GM19043 (cell line): Measurements from ENCODE around the gene RHD.
"Not testable (repeated sequence)": the region's sequence is repeated elsewhere in the genome, so short reads cannot be mapped to it uniquely, and the experiment has no call there.

Source experiments
- ATAC-seq: cut with Tn5 transposase; IDR thresholded peaks from one replicate; pipeline ENCODE4 v1.9.1; 2021; ENCODE audit warnings: low read depth; ENCODE audit not compliant: unreplicated experiment

Gene RHD

DNA sequence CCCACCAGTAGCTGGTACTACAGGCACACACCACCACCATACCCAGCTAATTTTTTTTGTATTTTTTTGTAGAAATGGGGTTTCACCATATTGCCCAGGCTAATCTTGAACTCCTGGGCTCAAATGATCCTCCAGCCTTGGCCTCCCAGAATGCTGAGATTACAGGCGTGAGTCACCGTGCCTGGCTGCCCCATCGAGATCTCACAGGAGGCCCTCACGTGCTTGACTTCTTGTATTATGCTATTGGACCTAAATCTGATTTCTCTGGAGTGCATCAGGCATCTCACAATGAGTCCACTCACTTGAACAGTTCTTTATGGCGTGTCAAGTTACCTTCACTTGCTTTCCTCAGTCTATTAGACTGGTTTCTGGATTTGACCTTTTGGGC, 15.7 kb upstream of the RHD start:
- no peak for ATAC-seq

- no peak for ATAC-seq
Measured at GRCh38 chr1:25257196-25257595, 15.1 kb upstream of the RHD start.

DNA sequence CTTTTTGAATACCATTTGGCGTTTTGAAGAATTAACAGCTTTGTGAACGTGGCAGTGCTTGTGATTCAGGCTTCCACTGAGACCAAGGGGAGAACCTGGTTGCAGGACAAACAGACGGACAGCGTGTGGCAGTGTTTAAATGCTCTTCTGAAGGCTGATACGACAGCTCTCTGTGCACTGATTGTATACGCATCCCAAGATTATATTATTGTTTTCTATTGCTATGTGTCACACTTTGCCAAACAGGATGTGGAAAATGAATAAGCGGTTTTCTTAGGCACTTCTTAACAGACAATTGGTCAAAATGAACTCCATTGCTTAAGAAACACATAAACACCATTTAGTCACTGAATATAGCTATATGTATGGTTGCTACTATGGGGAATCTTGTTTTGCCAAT, 12.5 kb upstream of the RHD start:
- ATAC-seq = not testable (repeated sequence)

- ATAC-seq = not testable (repeated sequence)
Measured at GRCh38 chr1:25260336-25260735, 12.0 kb upstream of the RHD start.

DNA sequence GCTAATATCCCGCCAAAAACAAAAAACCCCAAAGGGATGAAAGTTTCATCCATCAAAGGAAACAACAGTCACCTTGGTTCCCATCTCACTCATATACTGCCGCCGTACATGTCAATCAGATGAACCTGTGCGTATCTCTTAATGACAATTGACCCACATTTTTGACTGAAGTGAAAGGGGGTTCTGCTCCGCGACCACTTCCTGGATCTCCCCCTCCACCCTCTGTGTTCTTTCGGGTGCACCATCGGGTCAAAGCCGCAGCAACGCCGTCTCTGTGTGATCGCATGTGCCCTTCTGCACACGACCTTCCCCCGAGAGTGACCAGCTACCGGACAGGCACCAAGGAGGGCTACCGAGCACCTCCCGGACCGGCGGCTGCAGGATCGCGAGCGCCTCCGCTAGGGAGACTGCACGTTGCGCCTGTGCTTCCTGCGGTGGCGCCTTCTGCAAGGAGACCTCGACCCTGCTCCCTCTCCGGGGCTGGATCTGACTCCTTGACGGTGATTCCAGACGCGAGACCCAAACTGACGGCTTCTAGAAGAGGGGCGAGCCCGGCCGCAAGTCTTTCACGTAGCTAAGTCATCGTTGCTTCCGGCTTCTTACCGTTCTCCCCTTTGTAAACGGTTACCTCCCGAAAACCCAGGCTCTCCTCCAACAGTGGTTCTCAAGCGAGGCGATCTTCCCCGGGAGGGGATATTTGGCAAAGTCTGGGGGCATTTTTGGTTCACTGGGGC, 5.6 kb upstream of the RHD start:
- not testable (repeated sequence) for ATAC-seq

DNA sequence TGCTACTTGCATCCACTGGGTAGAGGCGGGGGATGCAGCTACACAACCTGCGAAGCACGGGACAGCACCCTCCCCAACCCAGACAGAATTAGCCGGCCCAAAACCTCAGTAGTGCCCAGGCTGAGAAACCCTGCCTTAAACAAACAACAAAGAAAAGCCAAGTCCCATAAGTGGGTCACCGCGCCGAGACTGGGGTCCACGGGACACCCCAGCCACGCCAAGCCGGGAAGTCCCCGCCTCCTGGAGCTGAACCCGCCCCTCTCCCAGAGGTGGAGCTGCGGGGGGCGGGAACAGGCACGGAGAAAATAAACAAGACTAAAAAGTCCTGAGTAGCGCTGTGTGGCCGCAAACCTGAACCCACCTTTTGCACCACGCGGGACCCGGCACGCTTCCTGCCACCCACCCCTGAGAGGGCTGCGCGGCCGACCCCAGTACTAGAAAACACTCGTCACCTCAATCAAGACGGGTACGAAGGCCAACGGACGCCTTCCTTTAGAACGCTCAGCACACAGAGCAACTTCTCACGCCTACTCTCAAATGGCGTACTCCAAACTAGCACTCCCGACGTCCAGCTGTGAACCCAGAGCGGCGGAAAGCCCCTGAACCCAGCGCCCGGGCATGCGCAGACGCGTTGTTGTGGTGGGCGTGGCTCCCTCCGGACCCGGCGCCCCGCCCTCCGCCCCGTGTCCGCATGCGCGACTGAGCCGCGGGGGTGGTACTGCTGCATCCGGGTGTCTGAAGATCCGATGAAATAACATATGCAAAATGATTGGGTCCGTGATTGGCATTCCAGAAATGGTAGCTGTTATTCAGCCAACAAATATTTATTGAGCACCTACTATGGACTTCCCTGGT, 4.8 kb upstream of the RHD start:
- ATAC-seq = peak; percentile 64

DNA sequence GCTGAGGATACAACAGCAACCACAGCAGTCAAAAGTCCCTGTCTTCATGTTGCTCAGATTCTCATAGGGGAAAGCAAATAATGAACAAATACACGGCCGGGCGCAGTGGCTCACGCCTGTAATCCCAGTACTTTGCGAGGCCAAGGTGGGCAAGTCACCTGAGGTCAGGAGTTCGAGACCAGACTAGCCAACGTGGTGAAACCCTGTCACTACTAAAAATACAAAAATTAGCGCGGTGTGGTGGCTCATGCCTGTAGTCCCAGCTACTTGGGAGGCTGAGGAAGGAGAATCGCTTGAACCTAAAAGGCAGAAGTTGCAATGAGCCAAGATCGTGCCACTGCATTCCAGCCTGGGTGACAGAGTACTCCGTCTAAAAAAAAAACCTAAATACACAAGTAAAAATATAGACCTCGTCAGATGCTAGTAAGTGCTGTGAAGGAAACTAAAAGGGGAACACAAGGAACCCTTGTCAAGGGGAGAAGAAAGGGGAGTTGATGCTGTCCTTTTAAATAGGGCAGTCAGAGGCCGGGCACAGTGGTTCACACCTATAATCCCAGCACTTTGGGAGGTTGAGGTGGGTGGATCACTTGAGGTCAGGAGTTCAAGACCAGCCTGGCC, 4.1 kb upstream of the RHD start:
- not testable (repeated sequence) for ATAC-seq

DNA sequence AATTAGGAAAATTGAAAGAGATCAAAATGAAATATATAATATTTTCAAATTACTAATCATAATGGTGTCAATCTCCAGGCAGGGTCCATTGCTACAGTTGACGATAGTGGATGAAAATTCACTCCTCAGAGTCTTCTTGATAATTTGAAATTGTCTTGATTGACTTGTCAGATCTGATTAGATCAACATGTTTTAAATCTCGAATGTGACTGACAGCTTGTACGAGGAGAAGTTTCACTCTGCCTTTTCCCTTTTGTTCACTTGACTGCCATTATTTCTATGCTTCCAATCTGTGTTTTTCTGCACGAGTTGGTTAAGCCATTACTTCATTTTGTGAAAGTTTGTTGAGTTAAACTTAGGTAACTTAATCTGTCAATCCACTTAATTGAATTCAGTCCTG, 3.3 kb downstream of the RHD start:
- ATAC-seq = not testable (repeated sequence)

- ATAC-seq = not testable (repeated sequence)
Measured at GRCh38 chr1:25277295-25277694, 5.0 kb downstream of the RHD start.

DNA sequence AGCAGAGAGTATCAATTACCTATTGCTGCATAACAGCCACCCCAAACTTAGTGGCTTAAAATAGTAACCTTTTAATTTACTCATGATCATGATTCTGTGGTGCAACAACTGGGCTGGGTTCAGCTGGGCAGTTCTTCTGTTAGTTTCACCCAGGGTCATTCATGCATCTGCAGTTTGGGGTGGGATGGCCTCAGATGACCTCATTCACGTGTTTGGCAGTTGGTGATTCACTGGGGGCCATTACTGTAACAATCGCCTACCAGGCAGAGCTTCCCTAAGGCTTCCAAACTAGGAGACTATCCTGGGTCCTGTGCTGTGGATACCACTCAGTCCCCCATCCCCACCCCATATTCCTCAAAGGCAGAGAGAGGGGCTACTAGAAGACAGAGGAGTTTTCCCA, 6.0 kb downstream of the RHD start:
- not testable (repeated sequence) for ATAC-seq

GRCh38 chr1:25278790-25279189, 6.5 kb downstream of the RHD start:
- ATAC-seq = not testable (repeated sequence)

DNA sequence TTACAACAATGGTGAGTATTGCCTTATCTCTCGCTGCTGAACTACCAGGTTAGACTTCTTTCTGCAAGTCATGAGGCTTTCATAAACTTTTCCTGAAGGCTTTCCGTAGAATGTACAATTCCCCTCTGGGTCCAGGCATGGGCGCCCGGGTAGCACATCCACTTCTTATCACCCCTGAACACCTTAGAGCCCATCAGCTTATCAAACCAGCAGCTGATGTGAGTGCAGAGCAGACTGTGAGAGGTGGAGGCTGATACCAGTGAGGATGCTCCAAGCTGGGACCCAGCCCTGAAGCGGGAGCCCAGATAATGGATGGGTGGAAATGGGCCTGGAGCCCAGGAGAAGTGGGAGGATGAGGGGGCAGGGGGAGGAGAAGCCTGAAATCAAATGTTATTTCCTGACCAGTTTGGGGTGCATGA, 7.4 kb downstream of the RHD start:
- not testable (repeated sequence) for ATAC-seq

DNA sequence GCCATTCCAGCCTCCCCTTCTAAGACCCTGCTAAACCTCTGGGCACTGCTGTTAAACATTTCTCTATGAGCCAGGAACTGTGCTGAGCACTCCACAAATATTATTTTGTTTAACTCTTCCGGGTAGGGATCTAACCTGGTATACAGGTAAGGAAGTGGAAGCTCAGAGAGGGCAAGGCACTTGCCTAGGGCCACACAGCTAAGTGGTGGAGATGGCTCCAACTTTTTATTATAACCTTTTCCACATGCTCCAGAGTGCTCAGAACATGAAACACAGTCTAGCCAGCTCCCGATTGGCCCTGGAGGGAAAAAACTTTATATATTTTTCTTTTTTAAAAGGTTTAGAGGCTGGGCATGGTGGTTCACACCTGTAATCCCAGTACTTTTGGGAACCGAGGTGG, 13.6 kb downstream of the RHD start:
- ATAC-seq = not testable (repeated sequence)

GRCh38 chr1:25287164-25287563, 14.9 kb downstream of the RHD start:
- ATAC-seq = not testable (repeated sequence)

DNA sequence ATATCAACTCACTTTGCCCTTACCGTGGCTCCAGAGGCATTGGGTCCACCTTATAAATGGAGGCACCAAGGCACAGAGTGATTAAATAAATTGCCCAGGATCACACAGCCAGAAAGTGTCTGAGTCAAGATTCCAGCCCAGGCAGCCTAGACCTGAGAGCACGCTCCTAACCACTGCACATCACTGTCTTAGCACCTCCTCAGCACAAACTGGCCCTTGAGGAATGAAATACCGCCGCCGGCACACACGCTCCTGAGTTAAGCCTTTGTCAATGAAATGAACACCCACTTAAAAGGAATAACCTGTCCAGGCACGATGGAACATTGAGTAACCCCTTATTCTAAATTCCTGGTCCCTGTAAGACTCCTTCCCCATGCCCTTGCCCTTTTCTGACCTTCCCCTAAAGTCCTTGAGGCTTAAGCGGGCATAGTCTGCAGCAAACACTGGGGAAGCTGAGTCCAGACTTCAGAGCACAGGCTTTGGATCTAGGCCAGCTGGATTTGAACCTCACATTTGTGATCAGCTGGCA, 16.3 kb downstream of the RHD start:
- ATAC-seq = not testable (repeated sequence)

DNA sequence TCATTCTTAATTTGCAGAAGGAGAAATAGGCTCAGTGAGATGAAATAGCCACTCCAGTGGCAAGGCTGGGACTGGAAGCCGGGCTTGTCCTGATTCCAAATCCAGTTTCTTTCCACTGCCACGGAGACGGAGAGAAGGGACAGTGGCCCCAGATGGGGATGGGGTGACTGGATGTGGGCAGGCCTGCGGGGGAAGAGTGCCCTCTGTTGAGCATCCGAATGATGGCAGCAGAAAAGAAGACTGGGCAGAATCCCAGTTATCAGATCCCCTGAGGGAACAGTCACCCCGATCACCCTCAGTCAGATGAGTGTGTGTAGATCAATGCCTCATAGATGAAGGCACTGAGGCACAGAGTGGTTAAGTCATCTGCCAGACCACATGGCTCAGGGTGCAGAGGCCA, 17.7 kb downstream of the RHD start:
- ATAC-seq = not testable (repeated sequence)

GRCh38 chr1:25293426-25293825, 21.1 kb downstream of the RHD start:
- not testable (repeated sequence) for ATAC-seq

GRCh38 chr1:25294889-25295826, 22.8 kb downstream of the RHD start:
- not testable (repeated sequence) for ATAC-seq

DNA sequence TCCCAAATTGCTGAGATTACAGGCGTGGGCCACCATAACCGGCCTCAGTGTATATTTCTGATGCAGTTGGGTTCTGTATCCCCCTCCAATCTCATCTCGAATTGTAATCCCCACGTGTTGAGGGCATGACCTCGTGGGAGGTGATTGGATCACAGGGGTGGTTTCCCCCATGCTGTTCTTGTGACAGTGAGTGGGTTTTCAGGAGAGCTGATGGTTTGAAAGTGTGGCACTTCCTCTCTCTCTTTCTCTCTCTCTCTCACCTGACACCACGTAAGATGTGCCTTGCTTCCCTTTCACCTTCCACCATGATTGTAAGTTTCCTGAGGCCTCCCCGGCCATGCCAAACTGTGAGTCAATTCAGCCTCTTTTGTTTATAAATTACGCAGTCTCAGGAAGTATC, 24.2 kb downstream of the RHD start:
- not testable (repeated sequence) for ATAC-seq

DNA sequence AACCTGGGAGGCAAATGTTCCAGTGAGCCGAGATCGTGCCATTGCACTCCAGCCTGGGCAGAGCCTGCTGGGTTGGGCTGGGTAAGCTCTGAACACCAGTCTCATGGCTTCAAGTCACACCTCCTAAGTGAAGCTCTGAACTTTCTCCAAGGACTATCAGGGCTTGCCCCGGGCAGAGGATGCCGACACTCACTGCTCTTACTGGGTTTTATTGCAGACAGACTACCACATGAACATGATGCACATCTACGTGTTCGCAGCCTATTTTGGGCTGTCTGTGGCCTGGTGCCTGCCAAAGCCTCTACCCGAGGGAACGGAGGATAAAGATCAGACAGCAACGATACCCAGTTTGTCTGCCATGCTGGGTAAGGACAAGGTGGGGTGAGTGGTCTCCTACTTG, 28.4 kb downstream of the RHD start:
- not testable (repeated sequence) for ATAC-seq
